ENCODE results near the gene EFHD1. TPM values are rescaled to one million over a fixed set of nuclear protein-coding genes. Genes with fewer than 3 reads are reported as not detected.
"Not testable (repeated sequence)": the region's sequence is repeated elsewhere in the genome, so short reads cannot be mapped to it uniquely, and the experiment has no call there.

The EFHD1 gene
- total RNA-seq, 2 donors from 2014 or later = 1.4 to 3.4 TPM

DNA sequence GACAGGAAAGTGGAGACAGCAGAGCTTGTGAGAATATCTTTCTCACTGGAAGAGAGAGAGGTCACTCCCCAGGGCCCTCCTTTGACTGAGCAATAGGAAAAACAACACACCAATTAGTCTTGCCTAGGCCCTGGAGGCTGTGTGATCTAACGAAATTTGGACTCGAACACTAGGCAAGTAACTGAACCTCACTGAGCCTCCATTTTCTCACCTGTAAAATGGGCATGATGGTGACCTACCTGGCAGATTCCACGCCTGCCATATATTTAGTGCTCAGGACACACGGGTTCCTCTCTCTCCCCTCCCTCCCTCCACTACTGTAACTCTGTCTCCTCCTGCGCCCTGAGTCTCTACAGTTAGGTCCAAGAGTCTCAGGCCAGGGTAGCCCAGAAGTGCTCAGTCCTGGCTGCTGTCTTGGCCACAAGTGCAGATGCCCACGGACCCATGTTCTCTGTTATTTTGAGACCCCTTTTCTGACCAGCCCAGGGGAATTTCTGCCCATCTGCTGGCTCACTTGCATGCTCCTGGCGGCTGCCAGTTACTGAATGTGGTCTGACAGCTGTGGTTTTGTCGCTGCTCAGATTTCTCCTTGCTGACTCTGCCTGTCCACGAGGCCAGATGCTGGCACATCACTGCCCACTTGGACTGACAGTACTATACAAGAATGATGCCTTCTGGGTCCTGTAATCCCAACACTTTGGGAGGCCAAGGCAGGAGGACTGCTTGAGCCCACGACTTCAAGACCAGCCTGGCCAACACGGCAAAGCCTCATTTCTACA is 54.2 kb downstream of the EFHD1 start:
- no peak for DNase-seq
- TF ChIP-seq, protein P1, sequence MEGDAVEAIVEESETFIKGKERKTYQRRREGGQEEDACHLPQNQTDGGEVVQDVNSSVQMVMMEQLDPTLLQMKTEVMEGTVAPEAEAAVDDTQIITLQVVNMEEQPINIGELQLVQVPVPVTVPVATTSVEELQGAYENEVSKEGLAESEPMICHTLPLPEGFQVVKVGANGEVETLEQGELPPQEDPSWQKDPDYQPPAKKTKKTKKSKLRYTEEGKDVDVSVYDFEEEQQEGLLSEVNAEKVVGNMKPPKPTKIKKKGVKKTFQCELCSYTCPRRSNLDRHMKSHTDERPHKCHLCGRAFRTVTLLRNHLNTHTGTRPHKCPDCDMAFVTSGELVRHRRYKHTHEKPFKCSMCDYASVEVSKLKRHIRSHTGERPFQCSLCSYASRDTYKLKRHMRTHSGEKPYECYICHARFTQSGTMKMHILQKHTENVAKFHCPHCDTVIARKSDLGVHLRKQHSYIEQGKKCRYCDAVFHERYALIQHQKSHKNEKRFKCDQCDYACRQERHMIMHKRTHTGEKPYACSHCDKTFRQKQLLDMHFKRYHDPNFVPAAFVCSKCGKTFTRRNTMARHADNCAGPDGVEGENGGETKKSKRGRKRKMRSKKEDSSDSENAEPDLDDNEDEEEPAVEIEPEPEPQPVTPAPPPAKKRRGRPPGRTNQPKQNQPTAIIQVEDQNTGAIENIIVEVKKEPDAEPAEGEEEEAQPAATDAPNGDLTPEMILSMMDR (IDR thresholded peaks at IDR 0.05) = no peak

DNA sequence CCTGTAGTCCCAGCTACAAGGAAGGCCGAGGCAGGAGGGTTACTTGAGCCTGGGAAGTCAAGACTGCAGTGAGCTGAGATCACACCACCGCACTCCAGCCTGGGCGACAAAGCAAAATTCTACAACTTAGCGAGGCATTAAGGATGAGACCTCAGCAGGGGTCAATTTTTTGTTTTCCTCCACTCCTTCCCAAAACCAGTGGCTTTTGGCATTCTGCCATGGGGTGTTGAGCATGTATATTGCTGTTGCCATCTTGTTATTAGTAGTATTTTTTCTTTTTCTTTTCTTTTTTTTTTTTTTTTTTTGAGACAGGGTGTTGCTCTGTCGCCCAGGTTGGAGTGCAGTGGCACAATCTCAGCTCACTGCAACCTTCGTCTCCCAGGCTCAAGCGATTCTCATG is 54.8 kb downstream of the EFHD1 start:
- TF ChIP-seq, protein P1 (IDR thresholded peaks at IDR 0.05) = no peak
- Histone ChIP-seq H3K36me3 (no peaks in the 10 kb centered on the region), H3K9me3 (no peaks in the 10 kb centered on the region), H3K27ac (no peak overlapping the region), H3K9ac (ENCODE audit: low read depth in 2 of 2, low read length in 2 of 2) (no peak overlapping the region), H3K4me3 (no peak overlapping the region), H3K4me1 (no peaks in the 10 kb centered on the region), H3K27me3 (no peaks in the 10 kb centered on the region)
- intact Hi-C loops (cut with DNase I) = no loop called here
- DNase-seq = no peak

More for the DNA sequence above, 54.2 kb downstream of the EFHD1 start:
- Histone ChIP-seq H3K9ac (ENCODE audit: low read depth in 2 of 2, low read length in 2 of 2) (no peak overlapping the region), H3K27me3 (no peaks in the 10 kb centered on the region), H3K4me1 (no peaks in the 10 kb centered on the region), H3K27ac (no peak overlapping the region), H3K4me3 (no peak overlapping the region), H3K9me3 (no peaks in the 10 kb centered on the region), H3K36me3 (no peaks in the 10 kb centered on the region)
- intact Hi-C loops (cut with DNase I) = no loop called here

DNA sequence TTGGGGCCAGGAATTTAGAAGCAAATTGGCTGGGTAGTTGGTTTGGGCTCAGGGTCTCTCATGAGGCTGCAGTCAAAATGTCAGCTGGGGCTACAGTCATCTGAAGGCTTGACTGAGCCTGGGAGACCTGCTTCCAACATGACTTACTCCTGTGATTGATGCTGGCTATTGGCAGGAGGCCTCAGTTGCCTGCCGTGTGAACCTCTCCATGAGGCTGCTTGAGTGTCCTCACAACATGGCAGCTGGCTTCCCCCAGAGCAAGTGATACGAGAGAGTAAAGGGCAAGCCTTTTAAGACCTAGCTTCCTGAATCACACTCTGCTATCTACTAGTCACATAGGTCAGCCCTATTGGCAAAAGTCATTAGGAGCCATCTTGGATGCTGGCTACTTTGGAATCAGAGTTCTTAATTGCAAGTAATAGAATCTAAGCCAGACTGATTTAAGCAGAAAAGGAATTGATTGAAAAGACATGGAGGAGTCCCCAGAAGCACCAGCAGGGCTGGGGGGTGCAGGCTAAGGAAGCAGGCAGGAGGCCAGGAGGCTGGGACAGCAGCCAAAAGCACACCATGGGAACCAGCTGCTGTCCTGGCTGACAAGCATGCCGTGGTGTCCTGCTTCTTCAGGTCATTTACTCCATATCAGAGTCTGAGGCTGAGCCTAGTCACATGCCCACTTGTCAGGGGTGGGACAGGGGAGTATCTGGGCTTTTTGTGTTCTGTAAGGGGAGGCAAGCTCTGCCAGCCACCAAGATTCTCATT is 55.9 kb downstream of the EFHD1 start:
- DNase-seq = no peak
- Histone ChIP-seq H3K4me1 (no peaks in the 10 kb centered on the region), H3K36me3 (no peaks in the 10 kb centered on the region), H3K4me3 (no peak overlapping the region), H3K9ac (ENCODE audit: low read depth in 2 of 2, low read length in 2 of 2) (no peak overlapping the region), H3K27me3 (no peaks in the 10 kb centered on the region), H3K27ac (no peak overlapping the region), H3K9me3 (no peaks in the 10 kb centered on the region)
- TF ChIP-seq, protein P1 (IDR thresholded peaks at IDR 0.05) = no peak
- intact Hi-C loops (cut with DNase I) = no loop called here

DNA sequence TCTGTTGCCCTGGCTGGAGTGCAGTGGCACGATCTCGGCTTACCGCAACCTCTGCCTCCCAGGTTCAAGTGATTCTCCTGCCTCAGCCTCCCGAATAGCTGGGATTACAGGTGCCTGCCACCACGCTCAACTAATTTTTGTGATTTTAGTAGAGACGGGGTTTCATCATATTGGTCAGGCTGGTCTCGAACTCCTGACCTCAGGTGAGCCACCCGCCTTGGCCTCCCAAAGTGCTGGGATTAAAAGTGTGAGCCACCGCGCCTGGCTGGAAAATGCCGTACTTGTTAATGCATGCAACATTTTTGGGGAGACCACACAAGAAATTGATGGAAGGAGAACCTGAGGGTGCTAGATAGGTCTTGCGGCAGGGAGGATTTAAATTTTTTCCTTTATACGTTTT is 57.7 kb downstream of the EFHD1 start:
- DNase-seq; H3K27ac ChIP-seq; H3K36me3 ChIP-seq; H3K4me1 ChIP-seq; H3K9me3 ChIP-seq; H3K4me3 ChIP-seq; intact Hi-C loops (cut with DNase I); H3K27me3 ChIP-seq; H3K9ac ChIP-seq (ENCODE audit: low read depth in 2 of 2, low read length in 2 of 2): not testable (repeated sequence)

DNA sequence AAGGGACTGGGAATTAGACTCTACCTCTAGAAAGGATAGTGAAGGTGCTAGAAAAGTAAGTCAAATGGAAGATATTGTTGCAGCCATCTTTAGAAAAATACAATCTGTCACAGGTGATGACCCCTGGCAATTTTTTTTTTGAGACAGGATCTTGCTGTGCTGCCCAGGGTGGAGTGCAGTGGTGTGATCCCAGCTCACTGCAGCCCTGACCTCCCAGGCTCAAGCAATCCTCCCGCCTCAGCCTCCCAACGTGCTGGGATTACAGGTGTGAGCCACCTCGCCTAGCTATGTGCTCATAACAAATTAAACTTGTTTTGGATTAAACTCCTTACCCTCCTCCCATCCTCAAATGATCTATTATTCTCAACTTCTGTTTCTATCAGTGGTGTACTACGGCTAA is 59.9 kb downstream of the EFHD1 start:
- no peak for DNase-seq
- intact Hi-C loops (cut with DNase I) = no loop called here
- no peaks in the 10 kb centered on the region for H3K4me1 ChIP-seq
- H3K27me3 ChIP-seq = no peaks in the 10 kb centered on the region
- H3K9me3 ChIP-seq = no peaks in the 10 kb centered on the region
- H3K9ac ChIP-seq (ENCODE audit: low read depth in 2 of 2, low read length in 2 of 2) = no peak overlapping the region
- TF ChIP-seq, protein P1 (IDR thresholded peaks at IDR 0.05) = no peak
- H3K36me3 ChIP-seq = no peaks in the 10 kb centered on the region
- no peak overlapping the region for H3K4me3 ChIP-seq
- H3K27ac ChIP-seq = no peak overlapping the region

DNA sequence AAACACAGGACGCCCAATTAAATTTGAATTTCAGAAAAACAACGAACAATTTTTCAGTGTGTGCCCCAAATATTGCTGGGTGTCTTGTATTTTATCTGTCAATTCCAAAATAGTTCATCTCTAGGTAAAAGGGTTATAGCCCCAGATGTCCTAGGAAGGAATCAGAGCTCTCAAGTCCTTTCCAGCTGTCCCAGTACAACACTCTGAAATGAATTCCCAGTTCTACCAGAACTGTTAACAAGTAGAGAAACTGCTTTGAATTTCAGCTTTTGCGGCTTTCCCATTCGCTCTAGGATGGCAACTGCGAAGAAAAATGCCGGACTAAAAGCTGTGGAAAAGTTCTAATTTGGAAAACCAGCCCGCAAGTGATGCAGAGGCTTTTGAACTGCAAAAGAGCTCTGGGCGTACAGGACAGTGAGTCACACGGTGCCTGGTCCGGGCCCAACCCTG is 63.2 kb downstream of the EFHD1 start:
- no peak for DNase-seq
- intact Hi-C loops (cut with DNase I) = no loop called here
- Histone ChIP-seq H3K4me1 (no peaks in the 10 kb centered on the region), H3K27me3 (no peaks in the 10 kb centered on the region), H3K9ac (ENCODE audit: low read depth in 2 of 2, low read length in 2 of 2) (peak overlapping the region; percentile 16 to 91), H3K4me3 (peak overlapping the region; percentile 99), H3K36me3 (no peaks in the 10 kb centered on the region), H3K27ac (peak overlapping the region; percentile 94), H3K9me3 (no peaks in the 10 kb centered on the region)
- TF ChIP-seq, protein P1 (IDR thresholded peaks at IDR 0.05) = no peak

Data from colonic mucosa (tissue), 4 donors.